Heart left ventricle (tissue), 13 donors: ENCODE results near the gene DNAH1.

Experiments
- POLR2A ChIP-seq, 2 donors: fragments of 450-650 bp; IDR thresholded peaks; one replicate each; pipeline ENCODE4 v1.6.1; 2017; ENCODE audit warnings: antibody characterized with exemption in 2 of 2, mild to moderate bottlenecking in 2 of 2, moderate library complexity in 2 of 2
- TF ChIP-seq, protein P1 (sequence below), 12 donors: fragments of 200-600 bp; sonication (generic) in 4 of 12; IDR thresholded peaks; one replicate each; pipeline versions ENCODE4 v1.5.0 to v1.8.0; 2018 to 2022; ENCODE audit warnings: antibody characterized with exemption in 12 of 12, mild to moderate bottlenecking in 5 of 12
- donor health status: ischemic (EF 13 %, LVEDD 7.1; RV severe dilation, severe dysfunction).
- donor health status: DM: no; HTN: yes; CAD: no.
- donor health status: DM: no; HTN: no; CAD: no.
- donor health status: ischemic (EF 25% LVEDD 6.9; RV normal size, moderate dysfunction).
- donor health status: ischemic (EF 25% LVEDD 5.7; RV mildly dilated, moderate dysfunction).
- donor health status: ischemic (EF 35%, LVEDD 5.7; RV mildly dilated, moderate dysfunction).
- donor health status: nonischemic (EF 11% LVEDD 7.7; RV severe dilation, severe dysfunction).
- donor health status: DM: yes; HTN: yes; CAD: no.
- donor health status: PGD.
- donor health status: ischemic (EF 29% LVEDD 5.4; RV normal size, mild dysfunction).
- donor health status: nonischemic (EF 23%, LVEDD 6.1; RV moderate dilation, normal function).

DNA sequence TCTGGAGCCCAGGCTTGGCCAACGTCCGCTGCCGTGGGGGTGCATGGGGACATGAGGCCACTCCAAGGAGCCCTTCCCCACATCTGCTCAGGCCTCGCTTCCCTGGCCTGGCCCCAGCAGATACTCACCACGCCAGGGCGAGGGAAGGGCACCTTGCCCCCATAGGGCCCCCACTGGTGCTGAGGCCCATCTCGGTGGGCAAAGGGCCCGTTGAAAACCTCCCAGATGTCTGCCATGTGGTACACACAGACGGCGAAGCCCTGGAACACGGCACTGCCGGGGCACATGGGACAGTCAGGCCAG is 124.1 kb downstream of the DNAH1 start:
- TF ChIP-seq, protein P1, sequence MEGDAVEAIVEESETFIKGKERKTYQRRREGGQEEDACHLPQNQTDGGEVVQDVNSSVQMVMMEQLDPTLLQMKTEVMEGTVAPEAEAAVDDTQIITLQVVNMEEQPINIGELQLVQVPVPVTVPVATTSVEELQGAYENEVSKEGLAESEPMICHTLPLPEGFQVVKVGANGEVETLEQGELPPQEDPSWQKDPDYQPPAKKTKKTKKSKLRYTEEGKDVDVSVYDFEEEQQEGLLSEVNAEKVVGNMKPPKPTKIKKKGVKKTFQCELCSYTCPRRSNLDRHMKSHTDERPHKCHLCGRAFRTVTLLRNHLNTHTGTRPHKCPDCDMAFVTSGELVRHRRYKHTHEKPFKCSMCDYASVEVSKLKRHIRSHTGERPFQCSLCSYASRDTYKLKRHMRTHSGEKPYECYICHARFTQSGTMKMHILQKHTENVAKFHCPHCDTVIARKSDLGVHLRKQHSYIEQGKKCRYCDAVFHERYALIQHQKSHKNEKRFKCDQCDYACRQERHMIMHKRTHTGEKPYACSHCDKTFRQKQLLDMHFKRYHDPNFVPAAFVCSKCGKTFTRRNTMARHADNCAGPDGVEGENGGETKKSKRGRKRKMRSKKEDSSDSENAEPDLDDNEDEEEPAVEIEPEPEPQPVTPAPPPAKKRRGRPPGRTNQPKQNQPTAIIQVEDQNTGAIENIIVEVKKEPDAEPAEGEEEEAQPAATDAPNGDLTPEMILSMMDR (IDR thresholded peaks at IDR 0.05) = no peak
- TF ChIP-seq POLR2A (IDR thresholded peaks at IDR 0.05) = no peak
